SH-SY5Y (cell line): ENCODE measurements around the gene ART4.

ENCODE experiments used
- GATA2 ChIP-seq: IDR thresholded peaks from 2 replicates; pipeline ENCODE4 v1.6.1; 2011; ENCODE audit warnings: mild to moderate bottlenecking, low read depth, low read length
- GATA3 ChIP-seq: IDR thresholded peaks from 2 replicates; pipeline ENCODE4 v1.6.1; 2011; ENCODE audit warnings: low read depth, mild to moderate bottlenecking, low read length, moderate library complexity

GRCh38 chr12:14811486-14811885 lies 31.8 kb downstream of the ART4 start:
- TF ChIP-seq GATA2 = no peak
- TF ChIP-seq GATA3 = no peak
